GM19023 (cell line): ENCODE results near the gene ATG16L2.
"Not testable (repeated sequence)": the region's sequence is repeated elsewhere in the genome, so short reads cannot be mapped to it uniquely, and the experiment has no call there.

Source experiments
- ATAC-seq: cut with Tn5 transposase; IDR thresholded peaks from one replicate; pipeline ENCODE4 v1.9.1; 2021; ENCODE audit warnings: mild to moderate bottlenecking, moderate library complexity; ENCODE audit not compliant: unreplicated experiment

The ATG16L2 gene

GRCh38 chr11:72821920-72822799, 7.9 kb downstream of the ATG16L2 start:
- peak; percentile 42 for ATAC-seq

GRCh38 chr11:72823105-72823804, 9.0 kb downstream of the ATG16L2 start:
- ATAC-seq = no peak

- no peak for ATAC-seq
Measured at GRCh38 chr11:72824020-72824419, 9.8 kb downstream of the ATG16L2 start.

GRCh38 chr11:72824811-72825505, 10.7 kb downstream of the ATG16L2 start:
- ATAC-seq = no peak

GRCh38 chr11:72825661-72826060, 11.4 kb downstream of the ATG16L2 start:
- ATAC-seq = no peak

GRCh38 chr11:72826191-72826941, 12.2 kb downstream of the ATG16L2 start:
- no peak for ATAC-seq

- no peak for ATAC-seq
Measured at GRCh38 chr11:72826942-72827480, 12.8 kb downstream of the ATG16L2 start.

- not testable (repeated sequence) for ATAC-seq
Measured at GRCh38 chr11:72827656-72828055, 13.4 kb downstream of the ATG16L2 start.

- ATAC-seq = no peak
Measured at GRCh38 chr11:72828081-72828567, 13.9 kb downstream of the ATG16L2 start.

GRCh38 chr11:72828692-72829101, 14.5 kb downstream of the ATG16L2 start:
- ATAC-seq = no peak

GRCh38 chr11:72829178-72829577, 15.0 kb downstream of the ATG16L2 start:
- ATAC-seq = no peak

- no peak for ATAC-seq
Measured at GRCh38 chr11:72829884-72830533, 15.8 kb downstream of the ATG16L2 start.

- ATAC-seq = no peak
Measured at GRCh38 chr11:72831521-72832300, 17.5 kb downstream of the ATG16L2 start.

GRCh38 chr11:72832301-72833082, 18.3 kb downstream of the ATG16L2 start:
- ATAC-seq = no peak

GRCh38 chr11:72833083-72833733, 19.0 kb downstream of the ATG16L2 start:
- no peak for ATAC-seq

- ATAC-seq = no peak
Measured at GRCh38 chr11:72833811-72834493, 19.7 kb downstream of the ATG16L2 start.

- ATAC-seq = no peak
Measured at GRCh38 chr11:72834905-72835304, 20.7 kb downstream of the ATG16L2 start.
